SK-N-SH treated with all-trans-retinoic acid at 6 μM for 48 hours (cell line): ENCODE results near the gene PPT2.

Source experiments
- ATAC-seq: fragments of 200-7000 bp; cut with Tn5 transposase; 3 replicates; pipeline ENCODE4 v1.9.1; 2020; ENCODE audit warnings: mild to moderate bottlenecking, moderate library complexity
- ARNTL ChIP-seq: fragments of 450-650 bp; formaldehyde crosslinking; IDR thresholded peaks from 2 replicates; pipeline ENCODE4 v1.5.0; 2020; ENCODE audit warnings: low read depth, mild to moderate bottlenecking, moderate library complexity, borderline replicate concordance
- BACH2 ChIP-seq: fragments of 250-450 bp; sonication (Bioruptor Pico); IDR thresholded peaks from 2 replicates; pipeline ENCODE4 v1.9.0; 2021; ENCODE audit warnings: mild to moderate bottlenecking, borderline replicate concordance
- CREB5 ChIP-seq: fragments of 250-450 bp; sonication (Bioruptor Pico); IDR thresholded peaks from 2 replicates; pipeline ENCODE4 v1.5.1; 2020; ENCODE audit warnings: low read depth, mild to moderate bottlenecking, moderate library complexity
- CSDC2 ChIP-seq: fragments of 250-450 bp; sonication (Bioruptor Pico); IDR thresholded peaks from 2 replicates; pipeline ENCODE4 v1.5.0; 2020; ENCODE audit warnings: mild to moderate bottlenecking, moderate library complexity
- ESRRG ChIP-seq: fragments of 250-450 bp; sonication (Bioruptor Pico); IDR thresholded peaks from 2 replicates; pipeline ENCODE4 v1.6.1; 2021; ENCODE audit warnings: mild to moderate bottlenecking
- GLIS3 ChIP-seq: fragments of 250-450 bp; sonication (Bioruptor Pico); IDR thresholded peaks from 2 replicates; pipeline ENCODE4 v1.5.0; 2020; ENCODE audit warnings: mild to moderate bottlenecking, moderate library complexity
- ISL1 ChIP-seq: fragments of 250-450 bp; sonication (Bioruptor Pico); IDR thresholded peaks from 2 replicates; pipeline ENCODE4 v2.1.2; 2022; ENCODE audit warnings: mild to moderate bottlenecking, moderate library complexity
- OSR1 ChIP-seq: fragments of 250-450 bp; sonication (Bioruptor Pico); IDR thresholded peaks from 2 replicates; pipeline ENCODE4 v1.8.0; 2022; ENCODE audit warnings: moderate library complexity, mild to moderate bottlenecking, inconsistent platforms
- PATZ1 ChIP-seq: fragments of 250-450 bp; sonication (Bioruptor Pico); IDR thresholded peaks from 2 replicates; pipeline ENCODE4 v1.8.0; 2020; ENCODE audit warnings: mild to moderate bottlenecking, moderate library complexity, borderline replicate concordance
- POU6F1 ChIP-seq: fragments of 250-450 bp; sonication (Bioruptor Pico); IDR thresholded peaks from 2 replicates; pipeline ENCODE4 v1.8.0; 2021; ENCODE audit warnings: low read depth, mild to moderate bottlenecking, moderate library complexity, borderline replicate concordance
- PPARA ChIP-seq: fragments of 250-450 bp; sonication (Bioruptor Pico); IDR thresholded peaks from 2 replicates; pipeline ENCODE4 v1.5.0; 2020; ENCODE audit warnings: mild to moderate bottlenecking, borderline replicate concordance
- RARB ChIP-seq: fragments of 250-450 bp; sonication (Bioruptor Pico); IDR thresholded peaks from 2 replicates; pipeline ENCODE4 v1.8.0; 2021; ENCODE audit warnings: mild to moderate bottlenecking, moderate library complexity
- SNAI2 ChIP-seq: fragments of 250-450 bp; sonication (Bioruptor Pico); IDR thresholded peaks from 2 replicates; pipeline ENCODE4 v1.5.0; 2020; ENCODE audit warnings: mild to moderate bottlenecking, moderate library complexity
- TCF4 ChIP-seq: fragments of 250-450 bp; sonication (Bioruptor Pico); IDR thresholded peaks from 2 replicates; pipeline ENCODE4 v1.8.0; 2021; ENCODE audit warnings: mild to moderate bottlenecking, moderate library complexity, borderline replicate concordance
- TOX ChIP-seq: fragments of 250-450 bp; sonication (Bioruptor Pico); IDR thresholded peaks from 2 replicates; pipeline ENCODE4 v1.8.0; 2021; ENCODE audit warnings: mild to moderate bottlenecking, moderate library complexity, borderline replicate concordance
- ZC3H10 ChIP-seq: fragments of 250-450 bp; sonication (Bioruptor Pico); IDR thresholded peaks from 2 replicates; pipeline ENCODE4 v1.5.1; 2021; ENCODE audit warnings: mild to moderate bottlenecking, moderate library complexity
- ZFP3 ChIP-seq: fragments of 250-450 bp; sonication (Bioruptor Pico); IDR thresholded peaks from 2 replicates; pipeline ENCODE4 v1.5.0; 2020; ENCODE audit warnings: mild to moderate bottlenecking, moderate library complexity
- ZNF565 ChIP-seq: fragments of 450-650 bp; formaldehyde crosslinking; conservative IDR thresholded peaks from 2 replicates; pipeline ENCODE4 v1.5.0; 2020; ENCODE audit warnings: low read depth, mild to moderate bottlenecking, moderate library complexity
- ZNF70 ChIP-seq: fragments of 450-650 bp; formaldehyde crosslinking; IDR thresholded peaks from 2 replicates; pipeline ENCODE4 v1.5.0; 2020; ENCODE audit warnings: mild to moderate bottlenecking, moderate library complexity
- ZNF8 ChIP-seq: fragments of 450-650 bp; formaldehyde crosslinking; IDR thresholded peaks from 2 replicates; pipeline ENCODE4 v1.5.0; 2020; ENCODE audit warnings: mild to moderate bottlenecking, moderate library complexity

Gene PPT2

DNA sequence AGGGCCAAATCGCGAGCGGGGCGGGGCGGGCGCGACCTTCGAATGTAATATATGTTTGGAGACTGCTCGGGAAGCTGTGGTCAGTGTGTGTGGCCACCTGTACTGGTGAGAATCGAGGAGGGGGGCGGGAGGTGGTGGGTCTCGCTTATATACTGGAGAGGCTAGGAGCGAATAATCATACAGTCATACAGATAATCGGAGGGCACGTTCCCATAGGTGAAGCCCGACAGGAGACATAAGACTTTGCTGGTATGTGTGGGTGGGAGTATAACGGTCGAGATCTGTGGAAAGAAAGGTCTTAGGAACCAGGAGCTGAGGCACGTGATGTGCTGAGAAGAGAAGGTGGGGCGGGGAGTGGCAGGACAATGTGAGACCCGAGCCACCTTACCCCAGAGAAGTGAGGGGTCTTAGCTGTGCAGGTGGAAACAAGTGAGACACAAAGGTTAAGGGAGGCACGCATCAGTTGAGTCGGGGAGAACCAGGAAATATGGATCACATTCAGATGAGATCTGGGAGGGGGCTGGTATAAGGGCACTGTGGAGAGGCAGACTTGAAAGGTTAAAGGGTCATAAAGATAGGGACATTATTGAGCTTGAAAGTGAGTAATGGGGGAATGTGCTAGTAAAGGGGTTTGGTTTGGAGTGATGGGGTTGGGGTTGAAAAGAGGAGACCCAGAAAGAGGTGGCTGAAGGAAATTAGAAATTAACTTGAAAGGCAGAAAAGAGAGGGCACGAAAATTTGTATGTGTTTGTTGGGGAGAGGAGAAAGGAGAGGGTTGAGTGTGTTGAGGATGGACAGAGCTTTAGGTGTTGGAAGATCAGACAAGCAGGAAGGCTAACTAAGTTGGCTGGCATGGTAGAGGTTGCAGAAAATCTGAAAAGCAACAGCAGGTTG, 24.9 kb downstream of the PPT2 start:
- ATAC-seq: no peak
- no peak for TF ChIP-seq ZFP3
- no peak for TF ChIP-seq TOX (CRISPR knock-in tag)
- no peak for TF ChIP-seq ZNF70 (CRISPR knock-in tag)
- TF ChIP-seq RARB (CRISPR knock-in tag): no peak
- TF ChIP-seq POU6F1 (CRISPR knock-in tag): no peak
- no peak for TF ChIP-seq PPARA (CRISPR knock-in tag)
- no peak for TF ChIP-seq ISL1 (CRISPR knock-in tag)
- no peak for TF ChIP-seq ESRRG (CRISPR knock-in tag)
- TF ChIP-seq CSDC2 (CRISPR knock-in tag): no peak
- no peak for TF ChIP-seq SNAI2 (CRISPR knock-in tag)
- no peak for TF ChIP-seq ZNF565
- no peak for TF ChIP-seq ARNTL (CRISPR knock-in tag)
- TF ChIP-seq OSR1: no peak
- TF ChIP-seq ZNF8 (CRISPR knock-in tag): no peak

DNA sequence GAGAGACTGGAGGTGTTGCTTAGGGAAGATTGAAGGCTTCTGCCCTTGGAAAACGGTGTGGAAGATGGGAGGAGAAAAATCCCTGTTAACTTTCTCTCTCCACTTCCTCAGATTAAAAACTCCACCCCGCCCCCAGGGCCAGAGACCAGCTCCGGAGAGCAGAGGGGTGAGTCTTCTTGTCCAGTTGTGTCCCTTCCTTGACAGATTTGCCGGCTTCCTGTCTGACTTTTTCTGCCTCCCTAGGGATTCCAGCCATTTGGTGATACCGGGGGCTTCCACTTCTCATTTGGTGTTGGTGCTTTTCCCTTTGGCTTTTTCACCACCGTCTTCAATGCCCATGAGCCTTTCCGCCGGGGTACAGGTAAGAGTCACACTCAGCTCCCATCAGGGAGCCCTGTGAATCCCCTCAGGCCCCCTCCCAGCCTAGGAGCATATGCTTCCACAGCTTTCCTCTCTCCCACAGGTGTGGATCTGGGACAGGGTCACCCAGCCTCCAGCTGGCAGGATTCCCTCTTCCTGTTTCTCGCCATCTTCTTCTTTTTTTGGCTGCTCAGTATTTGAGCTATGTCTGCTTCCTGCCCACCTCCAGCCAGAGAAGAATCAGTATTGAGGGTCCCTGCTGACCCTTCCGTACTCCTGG, 25.9 kb downstream of the PPT2 start:
- TF ChIP-seq PPARA (CRISPR knock-in tag): no peak
- TF ChIP-seq OSR1: no peak
- no peak for TF ChIP-seq ZNF70 (CRISPR knock-in tag)
- TF ChIP-seq ISL1 (CRISPR knock-in tag): no peak
- no peak for TF ChIP-seq CREB5
- no peak for TF ChIP-seq ZNF565
- no peak for TF ChIP-seq TOX (CRISPR knock-in tag)
- no peak for TF ChIP-seq ZC3H10 (CRISPR knock-in tag)
- no peak for TF ChIP-seq PATZ1
- TF ChIP-seq GLIS3: no peak
- TF ChIP-seq POU6F1 (CRISPR knock-in tag): no peak
- TF ChIP-seq ARNTL (CRISPR knock-in tag): no peak
- TF ChIP-seq BACH2 (CRISPR knock-in tag): no peak
- no peak for TF ChIP-seq TCF4 (CRISPR knock-in tag)
- TF ChIP-seq, all 23 proteins: peak for 0
- no peak for ATAC-seq

DNA sequence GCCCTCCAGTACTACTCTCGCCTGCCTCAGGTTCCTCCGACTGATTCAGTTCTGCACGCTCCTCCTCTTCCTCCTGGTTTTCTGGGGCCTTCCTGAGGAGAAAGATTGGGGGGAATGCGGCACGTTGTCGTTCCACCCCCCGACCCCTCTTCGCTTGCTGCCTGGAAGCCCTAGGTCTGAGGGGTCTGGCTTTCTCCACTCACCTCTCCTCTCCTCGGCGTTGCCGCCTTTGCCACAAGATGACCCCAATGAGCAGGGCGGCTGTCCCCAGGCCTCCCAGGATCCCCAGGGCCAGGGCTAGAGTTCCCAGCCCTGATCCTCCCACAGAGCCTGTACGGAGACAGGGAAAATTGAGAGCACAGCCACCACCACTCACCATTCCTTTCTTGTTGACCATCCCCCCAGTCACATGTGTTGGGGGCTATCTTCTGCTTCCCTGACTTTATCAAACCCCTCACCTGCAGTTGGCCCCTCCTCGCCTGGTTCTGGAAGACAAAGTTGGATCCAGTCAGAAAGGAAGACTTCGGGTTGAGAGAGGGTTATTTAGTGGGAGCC, 27.3 kb downstream of the PPT2 start:
- no peak for ATAC-seq
- TF ChIP-seq BACH2 (CRISPR knock-in tag) (no peak), POU6F1 (CRISPR knock-in tag) (no peak), OSR1 (no peak), CREB5 (no peak), ISL1 (CRISPR knock-in tag) (no peak), SNAI2 (CRISPR knock-in tag) (no peak), GLIS3 (no peak), PATZ1 (no peak)
